HepG2 (cell line): ENCODE results near the gene USF1. TPM values are rescaled to one million over a fixed set of nuclear protein-coding genes. Genes with fewer than 3 reads are reported as not detected.

ENCODE experiments used
- AGO1 ChIP-seq: fragments of 200-400 bp; formaldehyde crosslinking; IDR thresholded peaks from 2 replicates; pipeline ENCODE4 v1.6.1; 2017; ENCODE audit warnings: mild to moderate bottlenecking, low read depth, low read length, moderate library complexity; ENCODE audit not compliant: poor library complexity, severe bottlenecking
- CHD2 ChIP-seq: IDR thresholded peaks from 2 replicates; pipeline ENCODE4 v1.6.1; 2011; ENCODE audit warnings: low read depth, low read length, improper control_type of control experiment
- CREB3 ChIP-seq: sonication (generic); formaldehyde crosslinking; IDR thresholded peaks from 2 replicates; pipeline ENCODE4 v1.5.0; 2020; ENCODE audit warnings: missing genetic modification reagents
- E2F5 ChIP-seq: sonication (generic); formaldehyde crosslinking; conservative IDR thresholded peaks from 2 replicates; pipeline ENCODE4 v1.4.0; 2020; ENCODE audit warnings: missing genetic modification reagents
- HMGXB3 ChIP-seq: sonication (generic); formaldehyde crosslinking; IDR thresholded peaks from 2 replicates; pipeline ENCODE4 v1.4.0; 2020; ENCODE audit warnings: missing genetic modification reagents, borderline replicate concordance
- KMT2B ChIP-seq: IDR thresholded peaks from 2 replicates; pipeline ENCODE4 v1.6.1; 2016; ENCODE audit warnings: missing genetic modification reagents, missing compliant biosample characterization
- THAP7 ChIP-seq: sonication (generic); formaldehyde crosslinking; IDR thresholded peaks from 2 replicates; pipeline ENCODE4 v1.8.1; 2023; ENCODE audit warnings: mild to moderate bottlenecking, missing genetic modification reagents
- ZBTB25 ChIP-seq: IDR thresholded peaks from 2 replicates; pipeline ENCODE4 v1.6.1; 2018; ENCODE audit warnings: missing genetic modification reagents
- ZMYM4 ChIP-seq: sonication (generic); formaldehyde crosslinking; IDR thresholded peaks from 2 replicates; pipeline ENCODE4 v1.8.1; 2023; ENCODE audit warnings: mild to moderate bottlenecking, missing genetic modification reagents
- ZNF138 ChIP-seq: sonication (generic); formaldehyde crosslinking; IDR thresholded peaks from 2 replicates; pipeline ENCODE4 v1.5.0; 2020; ENCODE audit warnings: mild to moderate bottlenecking, low read depth, missing genetic modification reagents
- ZNF605 ChIP-seq: sonication (generic); formaldehyde crosslinking; IDR thresholded peaks from 2 replicates; pipeline ENCODE4 v1.8.0; 2022; ENCODE audit warnings: mild to moderate bottlenecking, missing genetic modification reagents
- polyA plus RNA-seq, 8 experiments: library from polyadenylated mRNA; depleted of rRNA in 3 of 8; stranded (reverse) in 7 of 8; unstranded in 1 of 8; fragments of >200 nt; fragmentation: Illumina TruSeq in 4 of 8; extraction: Trizol in 4 of 8; gene quantifications; 2 replicates each; pipeline versions ENCODE4 v1.2.1 to v1.2.3, GENCODE V29; 2011 to 2016; ENCODE audit warnings: low read depth in 4 of 8, missing spikeins in 1 of 8, mixed read lengths in 1 of 8; ENCODE audit not compliant: insufficient read depth in 1 of 8
- total RNA-seq, 5 experiments: library from RNA; depleted of rRNA; stranded (reverse); fragments of >200 nt; fragmentation: Illumina TruSeq; extraction: Trizol; gene quantifications; 2 replicates each; pipeline ENCODE4 v1.2.3, GENCODE V29; 2016; ENCODE audit warnings: low read depth in 1 of 5

USF1 gene
- total and polyA plus RNA-seq, 2 of the 13 experiments (the other 11 are each of a cell fraction or from before 2014, with no cell fraction given), result 26.9 to 39.4 TPM

- TF ChIP-seq CHD2, result 0 out of 2 replicates have a peak, but pooled peaks have one; percentile 5
- TF ChIP-seq ZBTB25 (CRISPR knock-in tag), result peak; percentile 71; the same call in 1 of the 2 replicates
- no peak for TF ChIP-seq E2F5 (CRISPR knock-in tag)
- TF ChIP-seq ZNF605 (CRISPR knock-in tag), result peak; percentile 79
- 0 out of 2 replicates have a peak, but pooled peaks have one; percentile 27 for TF ChIP-seq KMT2B
- TF ChIP-seq THAP7 (CRISPR knock-in tag), result peak; percentile 71; the same call in 1 of the 2 replicates
- TF ChIP-seq ZNF138 (CRISPR knock-in tag), result peak; percentile 91
- TF ChIP-seq HMGXB3 (CRISPR knock-in tag), result no peak
- TF ChIP-seq AGO1, result peak; percentile 12
- TF ChIP-seq ZMYM4 (CRISPR knock-in tag), result peak; percentile 81
- no peak; the same call in 1 of the 2 replicates for TF ChIP-seq CREB3 (CRISPR knock-in tag)
These were observed at the start of gene USF1 (continued) for GRCh38 chr1:161045736-161046604.
